Brain microvascular endothelial cell (primary cell): ENCODE results near the gene MARCHF3.
"Not testable (repeated sequence)": the region's sequence is repeated elsewhere in the genome, so short reads cannot be mapped to it uniquely, and the experiment has no call there.

Experiments used
- DNase-seq: peaks from one replicate; pipeline ENCODE4 v3.0.0-alpha.2; 2020
- H3K27ac ChIP-seq: fragments of 250-450 bp; sonication (Bioruptor Pico); 2 replicates; pipeline ENCODE4 v1.5.1; 2020; ENCODE audit warnings: mild to moderate bottlenecking, moderate library complexity
- H3K27me3 ChIP-seq: fragments of 250-450 bp; sonication (Bioruptor Pico); replicated peaks from 2 replicates; pipeline ENCODE4 v1.5.1; 2020; ENCODE audit warnings: mild to moderate bottlenecking
- H3K36me3 ChIP-seq: fragments of 250-450 bp; sonication (Bioruptor Pico); replicated peaks from 2 replicates; pipeline ENCODE4 v1.5.1; 2020; ENCODE audit warnings: mild to moderate bottlenecking
- H3K4me3 ChIP-seq: 2 replicates; pipeline ENCODE4 v1.5.1; 2011; ENCODE audit warnings: low read depth, mild to moderate bottlenecking, control low read depth, low read length, moderate library complexity
- in situ Hi-C: cut with HindIII; loops from 2 replicates; pipeline ENCODE4 v1.10.0; 2017; ENCODE audit warnings: low sequenced_read_pairs, low pct_ligation_motif_present
- TF ChIP-seq, protein P1 (sequence below): IDR thresholded peaks from 2 replicates; pipeline ENCODE4 v1.5.1; 2011; ENCODE audit warnings: low read depth, mild to moderate bottlenecking, moderate library complexity, low read length, control low read depth, inconsistent platforms; ENCODE audit errors: missing control alignments

MARCHF3 gene

GRCh38 chr5:126953640-126954039 is 76.7 kb downstream of the MARCHF3 start:
- no peaks in the 10 kb centered on the region for H3K27me3 ChIP-seq
- TF ChIP-seq, protein P1, sequence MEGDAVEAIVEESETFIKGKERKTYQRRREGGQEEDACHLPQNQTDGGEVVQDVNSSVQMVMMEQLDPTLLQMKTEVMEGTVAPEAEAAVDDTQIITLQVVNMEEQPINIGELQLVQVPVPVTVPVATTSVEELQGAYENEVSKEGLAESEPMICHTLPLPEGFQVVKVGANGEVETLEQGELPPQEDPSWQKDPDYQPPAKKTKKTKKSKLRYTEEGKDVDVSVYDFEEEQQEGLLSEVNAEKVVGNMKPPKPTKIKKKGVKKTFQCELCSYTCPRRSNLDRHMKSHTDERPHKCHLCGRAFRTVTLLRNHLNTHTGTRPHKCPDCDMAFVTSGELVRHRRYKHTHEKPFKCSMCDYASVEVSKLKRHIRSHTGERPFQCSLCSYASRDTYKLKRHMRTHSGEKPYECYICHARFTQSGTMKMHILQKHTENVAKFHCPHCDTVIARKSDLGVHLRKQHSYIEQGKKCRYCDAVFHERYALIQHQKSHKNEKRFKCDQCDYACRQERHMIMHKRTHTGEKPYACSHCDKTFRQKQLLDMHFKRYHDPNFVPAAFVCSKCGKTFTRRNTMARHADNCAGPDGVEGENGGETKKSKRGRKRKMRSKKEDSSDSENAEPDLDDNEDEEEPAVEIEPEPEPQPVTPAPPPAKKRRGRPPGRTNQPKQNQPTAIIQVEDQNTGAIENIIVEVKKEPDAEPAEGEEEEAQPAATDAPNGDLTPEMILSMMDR, result no peak
- H3K36me3 ChIP-seq, result no peaks in the 10 kb centered on the region
- no peak overlapping the region for H3K27ac ChIP-seq
- no peak overlapping the region for H3K4me3 ChIP-seq
- in situ Hi-C loops, result no loop called here
- no peak for DNase-seq

DNA sequence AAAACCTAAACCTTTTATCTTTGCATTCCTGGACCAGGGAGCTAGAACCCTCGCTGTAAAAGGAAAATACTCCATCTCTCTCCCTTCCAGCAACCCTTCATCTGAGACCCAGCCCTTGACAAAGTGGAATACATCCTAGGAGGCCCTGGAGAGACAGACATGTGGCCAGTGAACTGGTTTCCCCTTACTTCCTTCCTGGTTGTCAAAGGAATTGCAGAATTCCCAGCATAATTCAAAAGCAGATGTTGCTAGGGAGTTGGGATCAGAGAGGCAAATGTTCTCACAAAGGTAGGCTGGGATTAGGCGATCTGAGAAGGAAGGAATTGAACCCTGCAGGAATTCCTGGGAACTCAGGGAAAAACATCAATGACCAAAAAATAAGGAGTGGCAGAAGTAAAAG is 80.9 kb downstream of the MARCHF3 start:
- Histone ChIP-seq H3K27me3 (no peaks in the 10 kb centered on the region), H3K27ac (no peak overlapping the region), H3K36me3 (no peaks in the 10 kb centered on the region), H3K4me3 (no peak overlapping the region)
- TF ChIP-seq, protein P1, result no peak
- no peak for DNase-seq
- in situ Hi-C loops, result no loop called here

DNA sequence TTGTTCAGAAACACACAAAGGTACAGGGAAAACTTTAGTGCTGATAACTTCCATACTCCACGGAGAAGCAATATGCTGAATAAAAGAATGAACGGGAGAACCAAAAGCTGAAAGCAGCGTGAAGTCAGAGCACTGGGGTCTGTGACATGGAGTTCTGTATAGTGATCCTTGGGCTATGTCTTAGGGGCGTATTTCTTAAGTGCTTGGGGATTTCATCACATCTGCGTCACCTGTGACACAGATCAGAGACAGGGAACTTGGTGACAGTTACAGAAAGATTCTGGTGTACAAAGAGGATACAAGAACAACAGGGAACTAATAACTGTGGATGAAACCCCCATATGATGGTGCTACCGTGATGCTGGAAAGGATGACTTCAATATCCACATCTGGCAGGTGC is 81.9 kb downstream of the MARCHF3 start:
- DNase-seq, result no peak
- TF ChIP-seq, protein P1, result no peak
- H3K36me3 ChIP-seq, result no peaks in the 10 kb centered on the region
- no peak overlapping the region for H3K4me3 ChIP-seq
- no peaks in the 10 kb centered on the region for H3K27me3 ChIP-seq
- in situ Hi-C loops, result no loop called here
- no peak overlapping the region for H3K27ac ChIP-seq

DNA sequence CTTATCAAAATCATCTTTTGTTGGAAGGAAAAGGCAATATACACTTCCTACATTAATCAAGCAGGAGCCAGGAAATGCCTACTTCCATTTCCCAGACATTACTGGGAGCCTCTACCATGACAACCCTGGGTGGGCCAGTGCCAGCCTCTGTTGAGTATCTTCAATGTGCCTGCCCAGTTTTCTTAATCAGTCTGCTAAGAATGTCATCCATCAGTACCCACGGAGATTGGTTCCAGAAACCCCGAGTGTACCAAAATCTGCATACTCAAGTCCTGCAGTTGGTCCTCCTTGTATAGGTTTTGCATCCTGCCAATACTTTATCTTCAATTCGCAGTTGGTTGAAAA is 82.4 kb downstream of the MARCHF3 start:
- no peak for DNase-seq
- in situ Hi-C loops, result no loop called here
- Histone ChIP-seq H3K27me3 (no peaks in the 10 kb centered on the region), H3K27ac (no peak overlapping the region), H3K36me3 (no peaks in the 10 kb centered on the region), H3K4me3 (no peak overlapping the region)
- TF ChIP-seq, protein P1, result no peak

DNA sequence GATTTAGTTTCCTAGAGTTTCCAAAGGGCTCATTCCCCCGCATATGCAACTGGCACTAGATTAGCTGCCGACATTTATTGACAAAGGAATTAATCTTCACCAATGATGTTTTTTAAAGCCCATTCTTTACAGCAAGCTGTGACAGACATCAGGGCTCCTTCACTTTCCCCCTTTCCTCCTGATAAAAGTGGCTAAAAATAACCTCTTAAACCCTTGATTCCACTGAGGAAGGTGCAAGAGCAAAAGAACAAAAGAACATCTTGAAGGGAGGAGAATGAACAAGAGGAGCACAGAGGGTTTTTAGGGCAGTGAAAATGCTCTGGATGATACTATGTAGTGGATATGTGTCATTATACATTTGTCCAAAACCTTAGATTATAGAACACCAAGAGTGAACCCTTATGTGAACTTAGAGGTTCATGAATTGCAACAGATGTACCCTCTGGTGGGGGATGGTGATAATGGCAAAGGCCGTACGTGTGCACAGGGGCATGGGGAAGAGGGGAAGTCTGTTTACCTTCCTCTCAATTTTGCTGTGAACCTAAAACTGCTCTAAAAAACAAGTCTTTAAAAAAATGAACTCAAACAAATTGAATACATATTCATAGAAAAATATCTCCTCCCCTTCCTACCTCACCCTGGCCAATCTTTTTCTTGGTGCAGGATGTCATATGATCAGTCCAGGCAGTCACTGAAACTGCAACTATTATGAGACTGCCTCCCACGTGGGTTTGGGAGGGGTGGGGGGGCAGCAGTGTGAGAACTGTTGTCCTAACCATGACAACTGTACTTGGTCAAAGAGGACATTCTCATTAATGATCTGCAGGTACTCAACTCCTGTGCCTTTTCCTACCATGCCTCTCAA is 83.0 kb downstream of the MARCHF3 start:
- no peaks in the 10 kb centered on the region for H3K27me3 ChIP-seq
- no peak overlapping the region for H3K27ac ChIP-seq
- H3K4me3 ChIP-seq, result no peak overlapping the region
- DNase-seq, result no peak
- in situ Hi-C loops, result no loop called here
- no peaks in the 10 kb centered on the region for H3K36me3 ChIP-seq
- TF ChIP-seq, protein P1, result no peak

GRCh38 chr5:126942908-126943307 is 87.5 kb downstream of the MARCHF3 start:
- H3K27me3 ChIP-seq, in situ Hi-C loops, DNase-seq, H3K27ac ChIP-seq, H3K4me3 ChIP-seq, H3K36me3 ChIP-seq: not testable (repeated sequence)
